IMR-90 (cell line): Measurements from ENCODE around the gene SLC15A3. TPM values are rescaled to one million over a fixed set of nuclear protein-coding genes. Genes with fewer than 3 reads are reported as not detected.

Source experiments
- ATAC-seq: fragments of 200-7000 bp; cut with Tn5 transposase; 2 replicates; pipeline ENCODE4 v1.9.1; 2020; ENCODE audit warnings: low read depth, mild to moderate bottlenecking, moderate library complexity
- BruUV-seq: library from RNA; stranded (reverse); fragments of 400-500 nt; replicated peaks from 2 replicates; lab custom pipeline; 2021; lab: Mats Ljungman, UMichigan
- CTCF ChIA-PET: fragments of 300-600 bp; formaldehyde crosslinking; extraction: SDS; loops from one replicate; lab custom pipeline; 2021; ENCODE audit warnings: antibody characterized with exemption; lab: Yijun Ruan, JAX
- POLR2A ChIA-PET: fragments of 300-600 bp; sonication (Branson Sonifier 250); formaldehyde crosslinking; loops from one replicate; lab custom pipeline; 2022; ENCODE audit warnings: antibody characterized with exemption; ENCODE audit not compliant: unreplicated experiment; lab: Charles Lee
- DNase-seq: peaks from one replicate; pipeline ENCODE4 v3.0.0; 2013
- H2AFZ ChIP-seq: replicated peaks from 2 replicates; pipeline ENCODE3; 2013; ENCODE audit warnings: low read length, mild to moderate bottlenecking; ENCODE audit not compliant: poor library complexity
- H2AK5ac ChIP-seq: 2 replicates; pipeline ENCODE4 v1.6.1; 2013; ENCODE audit warnings: low read depth, low read length, inconsistent platforms
- H2AK9ac ChIP-seq: replicated peaks from 2 replicates; pipeline ENCODE3; 2013; ENCODE audit warnings: mild to moderate bottlenecking, low read depth, low read length, moderate library complexity; ENCODE audit not compliant: poor library complexity
- H2BK120ac ChIP-seq: 2 replicates; pipeline ENCODE4 v1.6.1; 2013; ENCODE audit warnings: low read depth, low read length, inconsistent platforms
- H2BK15ac ChIP-seq: 3 replicates; pipeline ENCODE4 v1.6.1; 2013; ENCODE audit warnings: low read depth, low read length, inconsistent platforms
- H2BK20ac ChIP-seq: 2 replicates; pipeline ENCODE4 v1.6.1; 2013; ENCODE audit warnings: low read depth, mild to moderate bottlenecking, inconsistent platforms, low read length, moderate library complexity
- H2BK5ac ChIP-seq: 2 replicates; pipeline ENCODE4 v1.6.1; 2013; ENCODE audit warnings: mild to moderate bottlenecking, low read depth, low read length, inconsistent platforms; ENCODE audit not compliant: poor library complexity, severe bottlenecking
- H3K14ac ChIP-seq: replicated peaks from 2 replicates; pipeline ENCODE4 v1.6.1; 2013; ENCODE audit warnings: low read depth, low read length, inconsistent platforms
- H3K18ac ChIP-seq: 2 replicates; pipeline ENCODE4 v1.6.1; 2013; ENCODE audit warnings: low read depth, low read length, control low read depth
- H3K23ac ChIP-seq: 2 replicates; pipeline ENCODE4 v1.6.1; 2013; ENCODE audit warnings: low read depth, low read length, inconsistent platforms
- H3K27ac ChIP-seq: 2 replicates; pipeline ENCODE4 v1.5.1; 2013; ENCODE audit warnings: mild to moderate bottlenecking, control low read depth, low read length; ENCODE audit not compliant: insufficient read depth
- H3K27me3 ChIP-seq: 2 replicates; pipeline ENCODE4 v1.6.1; 2013; ENCODE audit warnings: low read length; ENCODE audit not compliant: control insufficient read depth, insufficient read depth
- H3K36me3 ChIP-seq: 2 replicates; pipeline ENCODE4 v1.6.1; 2013; ENCODE audit warnings: low read length, mixed read lengths; ENCODE audit not compliant: control insufficient read depth, insufficient read depth
- H3K4ac ChIP-seq: 2 replicates; pipeline ENCODE4 v1.6.1; 2013; ENCODE audit warnings: low read depth, low read length, inconsistent platforms
- H3K4me1 ChIP-seq: 2 replicates; pipeline ENCODE4 v1.6.1; 2013; ENCODE audit warnings: low read length, mixed read lengths; ENCODE audit not compliant: control insufficient read depth, insufficient read depth
- H3K4me2 ChIP-seq: 2 replicates; pipeline ENCODE4 v1.6.1; 2013; ENCODE audit warnings: low read depth, mild to moderate bottlenecking, control low read depth, low read length, moderate library complexity
- H3K4me3 ChIP-seq: 2 replicates; pipeline ENCODE4 v1.5.1; 2013; ENCODE audit warnings: low read depth, mild to moderate bottlenecking, control low read depth, low read length, moderate library complexity; ENCODE audit not compliant: insufficient read depth
- H3K56ac ChIP-seq: 2 replicates; pipeline ENCODE4 v1.6.1; 2013; ENCODE audit warnings: low read length, inconsistent platforms; ENCODE audit not compliant: insufficient read depth; ENCODE audit errors: extremely low read depth
- H3K79me1 ChIP-seq, 2 experiments: 2 replicates each; pipeline ENCODE4 v1.6.1; 2013; ENCODE audit warnings: low read length in 2 of 2, inconsistent platforms in 1 of 2, low read depth in 1 of 2
- H3K9ac ChIP-seq: 2 replicates; pipeline ENCODE4 v1.6.1; 2013; ENCODE audit warnings: low read depth, low read length, control low read depth
- H3K9me1 ChIP-seq: 2 replicates; pipeline ENCODE4 v1.6.1; 2013; ENCODE audit warnings: low read length, inconsistent platforms; ENCODE audit not compliant: insufficient read depth
- H3K9me3 ChIP-seq: 2 replicates; pipeline ENCODE4 v1.6.1; 2013; ENCODE audit warnings: low read length; ENCODE audit not compliant: control insufficient read depth, insufficient read depth
- H4K20me1 ChIP-seq: 2 replicates; pipeline ENCODE4 v1.6.1; 2013; ENCODE audit warnings: low read length, inconsistent platforms; ENCODE audit not compliant: insufficient read depth
- H4K5ac ChIP-seq: 2 replicates; pipeline ENCODE4 v1.6.1; 2013; ENCODE audit warnings: mild to moderate bottlenecking, low read depth, low read length, control low read depth
- H4K8ac ChIP-seq, 2 experiments: 2 replicates each; pipeline ENCODE4 v1.6.1; 2013; ENCODE audit warnings: low read depth in 2 of 2, low read length in 2 of 2, control low read depth in 1 of 2, inconsistent platforms in 1 of 2
- H4K91ac ChIP-seq: 2 replicates; pipeline ENCODE4 v1.6.1; 2013; ENCODE audit warnings: low read depth, low read length, inconsistent platforms; ENCODE audit not compliant: insufficient read depth
- CHD1 ChIP-seq: IDR thresholded peaks from 2 replicates; pipeline ENCODE4 v1.6.1; 2012; ENCODE audit warnings: low read depth, low read length, improper control_type of control experiment
- FOS ChIP-seq: fragments of 150-350 bp; IDR thresholded peaks from 2 replicates; pipeline ENCODE4 v1.6.1; 2016; ENCODE audit warnings: low read depth, low read length
- MAFK ChIP-seq: IDR thresholded peaks from 2 replicates; pipeline ENCODE4 v1.6.1; 2012; ENCODE audit warnings: low read depth, low read length, improper control_type of control experiment
- NFE2L2 ChIP-seq: fragments of 150-350 bp; IDR thresholded peaks from 2 replicates; pipeline ENCODE4 v1.6.1; 2016; ENCODE audit warnings: low read depth, mild to moderate bottlenecking, low read length
- RCOR1 ChIP-seq: IDR thresholded peaks from 2 replicates; pipeline ENCODE4 v1.6.1; 2012; ENCODE audit warnings: mild to moderate bottlenecking, low read length, improper control_type of control experiment; ENCODE audit not compliant: insufficient replicate concordance
- RFX5 ChIP-seq: IDR thresholded peaks from 2 replicates; pipeline ENCODE4 v1.8.0; 2012; ENCODE audit warnings: low read depth, mild to moderate bottlenecking, low read length, moderate library complexity
- USF2 ChIP-seq: fragments of 150-350 bp; IDR thresholded peaks from 2 replicates; pipeline ENCODE4 v1.6.1; 2017; ENCODE audit warnings: mild to moderate bottlenecking, antibody characterized with exemption, low read length, low read depth
- WGBS, 2 experiments: methylation state at CpG; one replicate each; pipeline versions ENCODE4 v1.1.5 to v1.1.7; 2013; ENCODE audit warnings: missing lambda C conversion rate in 2 of 2; ENCODE audit not compliant: insufficient read length in 1 of 2; ENCODE audit errors: extremely low coverage in 2 of 2; 5-methylcytosine and 5-hydroxymethylcytosine counted together
- dilution Hi-C: fragments of 300-500 bp; cut with HindIII; formaldehyde crosslinking; loops from one replicate; pipeline ENCODE4 v1.14.3; 2018; ENCODE audit warnings: low sequenced_read_pairs; ENCODE audit not compliant: unreplicated experiment
- in situ Hi-C: fragments of 300-500 bp; cut with MboI; formaldehyde crosslinking; loops from 3 replicates; pipeline ENCODE4 v1.14.3; 2019; ENCODE audit warnings: low sequenced_read_pairs, inconsistent platforms, mixed read lengths
- intact Hi-C: fragments of 100-400 bp; cut with micrococcal nuclease; formaldehyde crosslinking; loops from 2 replicates; pipeline ENCODE4 v1.10.0; 2022
- polyA plus RNA-seq, 3 experiments: library from polyadenylated mRNA; depleted of rRNA; stranded (reverse); fragments of >200 nt; gene quantifications; 2 replicates each; pipeline ENCODE4 v1.2.3, GENCODE V29; 2012; ENCODE audit warnings: low replicate concordance in 1 of 3
- total RNA-seq: library from RNA; depleted of rRNA; stranded (reverse); fragments of >200 nt; gene quantifications from 2 replicates; pipeline ENCODE4 v1.2.3, GENCODE V29; 2012
- TF ChIP-seq, protein P1 (sequence below): fragments of 150-350 bp; IDR thresholded peaks from 2 replicates; pipeline ENCODE4 v1.6.1; 2016; ENCODE audit warnings: low read depth, mild to moderate bottlenecking, low read length, moderate library complexity, borderline replicate concordance
- TF ChIP-seq, protein P2 (sequence below): conservative IDR thresholded peaks from 2 replicates; pipeline ENCODE4 v1.5.1; 2012; ENCODE audit warnings: mild to moderate bottlenecking, low read depth, low read length, improper control_type of control experiment

The SLC15A3 gene
- total and polyA plus RNA-seq, 2 of the 4 experiments (the other 2 are of a cell fraction): 3.2 to 4.4 TPM

- H4K91ac ChIP-seq: no peak overlapping the region
- no peak overlapping the region for H2BK15ac ChIP-seq
- H4K20me1 ChIP-seq: peaks cover 12% of the 10 kb centered on the region
- H3K18ac ChIP-seq: no peak overlapping the region
- H2AK9ac ChIP-seq: no peak overlapping the region
- no peak for ATAC-seq
- no peaks in the 10 kb centered on the region for H3K27me3 ChIP-seq
- H3K14ac ChIP-seq: no peak overlapping the region
- H3K56ac ChIP-seq: no peak overlapping the region
- H2BK120ac ChIP-seq: no peak overlapping the region
- no peak overlapping the region for H3K4ac ChIP-seq
- no peak for DNase-seq
- POLR2A ChIA-PET: no interaction called here
- no TSS peak for BruUV-seq
- H2AFZ ChIP-seq: no peak overlapping the region
- no peak overlapping the region for H3K23ac ChIP-seq
- TF ChIP-seq RFX5 (no peak), MAFK (no peak), NFE2L2 (no peak), FOS (no peak), CHD1 (no peak), RCOR1 (no peak), USF2 (no peak)
- TF ChIP-seq, protein P1, sequence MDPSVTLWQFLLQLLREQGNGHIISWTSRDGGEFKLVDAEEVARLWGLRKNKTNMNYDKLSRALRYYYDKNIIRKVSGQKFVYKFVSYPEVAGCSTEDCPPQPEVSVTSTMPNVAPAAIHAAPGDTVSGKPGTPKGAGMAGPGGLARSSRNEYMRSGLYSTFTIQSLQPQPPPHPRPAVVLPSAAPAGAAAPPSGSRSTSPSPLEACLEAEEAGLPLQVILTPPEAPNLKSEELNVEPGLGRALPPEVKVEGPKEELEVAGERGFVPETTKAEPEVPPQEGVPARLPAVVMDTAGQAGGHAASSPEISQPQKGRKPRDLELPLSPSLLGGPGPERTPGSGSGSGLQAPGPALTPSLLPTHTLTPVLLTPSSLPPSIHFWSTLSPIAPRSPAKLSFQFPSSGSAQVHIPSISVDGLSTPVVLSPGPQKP: no peak
- TF ChIP-seq, protein P2, sequence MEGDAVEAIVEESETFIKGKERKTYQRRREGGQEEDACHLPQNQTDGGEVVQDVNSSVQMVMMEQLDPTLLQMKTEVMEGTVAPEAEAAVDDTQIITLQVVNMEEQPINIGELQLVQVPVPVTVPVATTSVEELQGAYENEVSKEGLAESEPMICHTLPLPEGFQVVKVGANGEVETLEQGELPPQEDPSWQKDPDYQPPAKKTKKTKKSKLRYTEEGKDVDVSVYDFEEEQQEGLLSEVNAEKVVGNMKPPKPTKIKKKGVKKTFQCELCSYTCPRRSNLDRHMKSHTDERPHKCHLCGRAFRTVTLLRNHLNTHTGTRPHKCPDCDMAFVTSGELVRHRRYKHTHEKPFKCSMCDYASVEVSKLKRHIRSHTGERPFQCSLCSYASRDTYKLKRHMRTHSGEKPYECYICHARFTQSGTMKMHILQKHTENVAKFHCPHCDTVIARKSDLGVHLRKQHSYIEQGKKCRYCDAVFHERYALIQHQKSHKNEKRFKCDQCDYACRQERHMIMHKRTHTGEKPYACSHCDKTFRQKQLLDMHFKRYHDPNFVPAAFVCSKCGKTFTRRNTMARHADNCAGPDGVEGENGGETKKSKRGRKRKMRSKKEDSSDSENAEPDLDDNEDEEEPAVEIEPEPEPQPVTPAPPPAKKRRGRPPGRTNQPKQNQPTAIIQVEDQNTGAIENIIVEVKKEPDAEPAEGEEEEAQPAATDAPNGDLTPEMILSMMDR: no peak
- 92% methylated on average over 10 of the region's 20 CpGs; no CpG with 5 or more reads in 1 of the 2 experiments for WGBS, 2 experiments
- no peak overlapping the region for H3K4me3 ChIP-seq
- no peak overlapping the region for H3K4me2 ChIP-seq
- H3K9me1 ChIP-seq: peaks cover 7% of the 10 kb centered on the region; the same call in 1 of the 2 replicates
- H3K9ac ChIP-seq: no peak overlapping the region
- no peak overlapping the region for H4K5ac ChIP-seq
- intact Hi-C loops: no loop called here
- peaks cover 14% of the 10 kb centered on the region for H3K4me1 ChIP-seq
- H2AK5ac ChIP-seq: no peak overlapping the region
- H3K9me3 ChIP-seq: no peaks in the 10 kb centered on the region
- no peak overlapping the region for H2BK5ac ChIP-seq
- in situ Hi-C loops: no loop called here
- CTCF ChIA-PET: no interaction called here
- H2BK20ac ChIP-seq: no peak overlapping the region
- dilution Hi-C loops: no loop called here
- H3K79me1 ChIP-seq: peaks cover 5 to 28% of the 10 kb centered on the region in 2 experiments; a peak in 3 of 4 replicates
- H4K8ac ChIP-seq: no peak overlapping the region
- no peak overlapping the region for H3K27ac ChIP-seq
- peaks cover 37% of the 10 kb centered on the region for H3K36me3 ChIP-seq
Measured at GRCh38 chr11:60928563-60929001, 23.4 kb downstream of the SLC15A3 start.
